Vagina (tissue), 2 donors: ENCODE results near the gene ANKRD60. TPM values are rescaled to one million over a fixed set of nuclear protein-coding genes. Genes with fewer than 3 reads are reported as not detected.

Source experiments
- DNase-seq, 2 donors: peaks; one replicate each; pipeline ENCODE4 v3.0.0-alpha.2; 2017; ENCODE audit errors: extremely low spot score in 2 of 2
- H3K27ac ChIP-seq: fragments of 200-600 bp; sonication (generic); one replicate; pipeline ENCODE4 v1.5.1; 2019
- H3K27me3 ChIP-seq: fragments of 200-600 bp; sonication (generic); one replicate; pipeline ENCODE4 v1.5.1; 2019
- H3K36me3 ChIP-seq, 2 donors: fragments of 200-600 bp; sonication (generic); one replicate each; pipeline ENCODE4 v1.5.1; 2017 to 2019
- H3K4me1 ChIP-seq: fragments of 200-600 bp; sonication (generic); one replicate; pipeline ENCODE4 v1.5.1; 2019
- H3K4me3 ChIP-seq, 2 donors: fragments of 200-600 bp; sonication (generic); 1 replicate in 1 of 2; 2 replicates in 1 of 2; pipeline ENCODE4 v1.5.1; 2016 to 2019
- H3K9me3 ChIP-seq: fragments of 200-600 bp; sonication (generic); one replicate; pipeline ENCODE4 v1.5.1; 2019
- CTCF ChIP-seq, 3 experiments: fragments of 450-650 bp in 2 of 3; fragments of 200-600 bp in 1 of 3; sonication (generic) in 1 of 3; IDR thresholded peaks; one replicate each; pipeline ENCODE4 v1.5.1; 2017 to 2019; ENCODE audit warnings: antibody characterized with exemption in 3 of 3, mild to moderate bottlenecking in 2 of 3, moderate library complexity in 2 of 3
- POLR2A ChIP-seq, 2 donors: fragments of 450-650 bp; IDR thresholded peaks; one replicate each; pipeline ENCODE4 v1.6.1; 2017; ENCODE audit warnings: antibody characterized with exemption in 2 of 2, mild to moderate bottlenecking in 2 of 2, moderate library complexity in 2 of 2
- POLR2AphosphoS5 ChIP-seq, 2 donors: sonication (generic); formaldehyde crosslinking; IDR thresholded peaks; one replicate each; pipeline ENCODE4 v1.9.0; 2017; ENCODE audit warnings: antibody characterized with exemption in 2 of 2, mild to moderate bottlenecking in 2 of 2, low read depth in 1 of 2; ENCODE audit not compliant: insufficient read depth in 1 of 2
- intact Hi-C: fragments of 100-400 bp; cut with DNase I; formaldehyde crosslinking; loops from one replicate; pipeline ENCODE4 v1.15.1; 2023
- total RNA-seq: library from RNA; depleted of rRNA; stranded (reverse); fragments of >200 nt; gene quantifications from one replicate; pipeline ENCODE4 v1.2.3, GENCODE V29; 2016

Gene ANKRD60
- total RNA-seq, 1 donor from 2014 or later = not detected

DNA sequence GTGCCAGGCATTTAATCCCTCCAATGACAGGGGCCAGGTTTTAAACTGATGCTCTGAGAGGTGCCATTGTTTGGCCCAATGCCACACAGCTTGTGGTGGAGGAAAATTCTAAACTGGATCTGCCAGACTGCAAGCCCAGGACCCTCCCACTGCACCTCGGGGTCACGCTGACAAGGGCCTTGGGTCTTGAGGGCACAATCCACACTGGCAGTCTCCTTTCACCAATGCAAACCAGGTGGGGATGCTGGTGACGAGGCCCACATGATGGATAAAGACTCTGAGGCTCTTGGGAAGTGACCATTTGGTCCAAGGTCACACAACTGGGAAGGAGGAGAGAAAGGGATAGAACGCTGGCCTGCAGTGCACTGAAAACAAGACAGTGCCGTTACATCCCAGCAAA, 14.7 kb downstream of the ANKRD60 start:
- TF ChIP-seq CTCF (IDR thresholded peaks at IDR 0.05) (no peak), POLR2A (IDR thresholded peaks at IDR 0.05) (no peak), POLR2AphosphoS5 (IDR thresholded peaks at IDR 0.05; ENCODE audit: insufficient read depth in 1 of 2, low read depth in 1 of 2) (no peak)
- H3K9me3 ChIP-seq = no peaks in the 10 kb centered on the region
- H3K36me3 ChIP-seq = no peaks in the 10 kb centered on the region
- H3K4me1 ChIP-seq = no peaks in the 10 kb centered on the region
- H3K4me3 ChIP-seq = no peak overlapping the region
- no peak for DNase-seq
- no peaks in the 10 kb centered on the region for H3K27me3 ChIP-seq
- intact Hi-C loops = no loop called here
- H3K27ac ChIP-seq = no peak overlapping the region

GRCh38 chr20:58213121-58213520, 15.3 kb downstream of the ANKRD60 start:
- Histone ChIP-seq H3K36me3 (no peaks in the 10 kb centered on the region), H3K9me3 (no peaks in the 10 kb centered on the region), H3K27me3 (no peaks in the 10 kb centered on the region), H3K4me3 (no peak overlapping the region), H3K27ac (no peak overlapping the region), H3K4me1 (no peaks in the 10 kb centered on the region)
- intact Hi-C loops = no loop called here
- TF ChIP-seq POLR2AphosphoS5 (IDR thresholded peaks at IDR 0.05; ENCODE audit: insufficient read depth in 1 of 2, low read depth in 1 of 2) = no peak
- no peak for TF ChIP-seq CTCF (IDR thresholded peaks at IDR 0.05)
- TF ChIP-seq POLR2A (IDR thresholded peaks at IDR 0.05) = no peak
- no peak for DNase-seq

DNA sequence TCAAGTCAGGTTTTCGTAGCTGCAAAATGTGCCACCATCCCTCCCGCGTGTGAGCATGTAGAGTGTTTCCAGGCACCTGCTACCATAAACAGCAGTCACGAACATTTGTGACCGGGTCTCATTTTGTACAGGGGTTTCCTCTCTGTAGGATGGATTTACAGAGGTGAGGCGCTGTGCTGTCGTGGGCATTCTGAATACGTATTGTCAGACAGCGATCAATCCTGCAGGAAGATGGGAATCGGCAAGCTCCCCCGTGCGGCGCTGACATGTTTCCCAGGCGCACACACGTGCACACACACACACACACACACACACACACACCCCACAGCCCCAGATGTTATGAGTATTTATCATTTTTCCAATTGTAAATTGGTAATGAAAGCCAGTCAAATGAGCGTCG, 15.8 kb downstream of the ANKRD60 start:
- Histone ChIP-seq H3K4me3 (no peak overlapping the region), H3K27ac (no peak overlapping the region), H3K36me3 (no peaks in the 10 kb centered on the region), H3K27me3 (no peaks in the 10 kb centered on the region), H3K9me3 (no peaks in the 10 kb centered on the region), H3K4me1 (no peaks in the 10 kb centered on the region)
- DNase-seq = no peak
- intact Hi-C loops = no loop called here
- TF ChIP-seq POLR2AphosphoS5 (IDR thresholded peaks at IDR 0.05; ENCODE audit: insufficient read depth in 1 of 2, low read depth in 1 of 2) (no peak), POLR2A (IDR thresholded peaks at IDR 0.05) (no peak), CTCF (IDR thresholded peaks at IDR 0.05) (no peak)

DNA sequence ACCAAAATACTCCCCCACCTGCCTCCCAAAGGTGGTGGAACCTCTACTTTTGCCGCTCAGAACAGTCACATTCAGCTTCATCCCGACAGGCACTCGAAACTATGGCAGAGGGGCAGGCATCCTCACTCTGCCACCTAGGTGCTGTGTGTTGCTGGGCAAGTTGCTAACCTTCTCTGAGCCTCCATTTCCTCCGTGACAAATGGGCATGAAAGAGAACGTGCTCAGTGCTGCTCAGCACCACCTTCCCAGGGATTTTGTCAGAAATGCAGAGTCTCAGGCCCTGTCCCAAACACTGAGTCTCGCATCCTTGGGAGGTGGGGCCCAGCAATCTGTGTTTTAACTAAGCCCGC, 18.1 kb downstream of the ANKRD60 start:
- no peaks in the 10 kb centered on the region for H3K9me3 ChIP-seq
- intact Hi-C loops = no loop called here

More for the DNA sequence above, 18.1 kb downstream of the ANKRD60 start:
- DNase-seq = no peak
- Histone ChIP-seq H3K4me1 (no peaks in the 10 kb centered on the region), H3K27me3 (no peaks in the 10 kb centered on the region), H3K4me3 (no peak overlapping the region), H3K36me3 (no peaks in the 10 kb centered on the region), H3K27ac (no peak overlapping the region)
- no peak for TF ChIP-seq POLR2A (IDR thresholded peaks at IDR 0.05)
- no peak for TF ChIP-seq CTCF (IDR thresholded peaks at IDR 0.05)
- TF ChIP-seq POLR2AphosphoS5 (IDR thresholded peaks at IDR 0.05; ENCODE audit: insufficient read depth in 1 of 2, low read depth in 1 of 2) = no peak
